T-helper 17 cell (primary cell): ENCODE measurements around the gene CD44. TPM values are rescaled to one million over a fixed set of nuclear protein-coding genes. Genes with fewer than 3 reads are reported as not detected.
"Not testable (repeated sequence)": the region's sequence is repeated elsewhere in the genome, so short reads cannot be mapped to it uniquely, and the experiment has no call there.

Experiments
- ATAC-seq: fragments of 150-1000 bp; cut with Tn5 transposase; 2 replicates; pipeline ENCODE4 v1.10.0; 2021; ENCODE audit warnings: mild to moderate bottlenecking, moderate library complexity
- DNase-seq, 3 donors: peaks; one replicate each; pipeline versions ENCODE4 v3.0.0 to v3.0.0-alpha.2; 2020 to 2021
- H3K9me3 ChIP-seq: one replicate; pipeline ENCODE4 v1.7.0; 2013; ENCODE audit warnings: low read length, mild to moderate bottlenecking; ENCODE audit not compliant: control insufficient read depth, poor library complexity, severe bottlenecking
- H3K27ac Mint-ChIP-seq: one replicate; pipeline ENCODE4 v1.8.0; 2022; ENCODE audit warnings: mild to moderate bottlenecking, moderate library complexity, mixed read lengths
- H3K27me3 Mint-ChIP-seq: one replicate; pipeline ENCODE4 v1.8.0; 2022; ENCODE audit warnings: mixed read lengths
- H3K36me3 Mint-ChIP-seq: one replicate; pipeline ENCODE4 v1.8.0; 2022; ENCODE audit warnings: low read depth, mixed read lengths
- H3K4me1 Mint-ChIP-seq: one replicate; pipeline ENCODE4 v1.8.0; 2022; ENCODE audit warnings: mild to moderate bottlenecking, mixed read lengths
- H3K4me3 Mint-ChIP-seq: one replicate; pipeline ENCODE4 v1.8.0; 2022; ENCODE audit warnings: mild to moderate bottlenecking, moderate library complexity, mixed read lengths
- total RNA-seq, 4 donors: library from RNA in 2 of 4; stranded (reverse) in 2 of 4; gene quantifications; one replicate each; pipeline ENCODE4 v1.2.3 and lab custom pipeline; 2022 to 2026

Gene CD44
- total RNA-seq, 2 donors from 2014 or later, result 1,118 to 1,497 TPM

- H3K4me3 Mint-ChIP-seq, result no peak overlapping the region
- no peaks in the 10 kb centered on the region for H3K27me3 Mint-ChIP-seq
- H3K27ac Mint-ChIP-seq, result peak overlapping the region; percentile 71
- H3K4me1 Mint-ChIP-seq, result peaks cover 26% of the 10 kb centered on the region
- no peaks in the 10 kb centered on the region for H3K9me3 ChIP-seq
- ATAC-seq, result no peak
- no peaks in the 10 kb centered on the region for H3K36me3 Mint-ChIP-seq
- DNase-seq, result no peak
These were observed 33.5 kb upstream of the CD44 start for GRCh38 chr11:35105319-35106079.

DNA sequence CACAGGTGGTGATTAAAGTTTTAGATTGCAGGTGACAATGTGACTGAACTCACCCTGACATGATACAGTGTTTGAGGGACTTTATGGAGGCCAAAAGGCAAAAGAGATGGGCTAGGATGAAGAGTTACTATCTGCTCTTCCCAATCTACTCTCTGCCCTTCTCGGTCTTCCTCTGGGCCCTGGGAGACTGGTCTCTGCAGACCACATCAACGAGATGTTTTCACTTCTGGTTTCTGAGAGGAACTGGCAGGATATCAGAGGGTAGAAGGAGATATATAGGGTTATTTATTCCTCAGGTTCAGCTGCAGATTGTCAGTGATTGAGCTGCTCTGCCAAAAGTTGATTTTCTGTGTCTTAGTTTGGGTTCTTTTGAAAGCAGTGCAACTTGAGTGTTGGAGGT is 32.4 kb upstream of the CD44 start:
- ATAC-seq (peak; percentile 73), DNase-seq (no peak)

GRCh38 chr11:35107861-35108260 is 31.1 kb upstream of the CD44 start:
- H3K27ac Mint-ChIP-seq, result peak overlapping the region; percentile 71
- DNase-seq (no peak), ATAC-seq (no peak)
- no peak overlapping the region for H3K4me3 Mint-ChIP-seq
- H3K4me1 Mint-ChIP-seq, result peaks cover 44% of the 10 kb centered on the region
- no peaks in the 10 kb centered on the region for H3K9me3 ChIP-seq
- no peaks in the 10 kb centered on the region for H3K36me3 Mint-ChIP-seq
- H3K27me3 Mint-ChIP-seq, result no peaks in the 10 kb centered on the region

More for the DNA sequence above, 32.4 kb upstream of the CD44 start:
- peak overlapping the region; percentile 41 for H3K4me3 Mint-ChIP-seq
- no peaks in the 10 kb centered on the region for H3K27me3 Mint-ChIP-seq
- no peaks in the 10 kb centered on the region for H3K36me3 Mint-ChIP-seq
- H3K4me1 Mint-ChIP-seq, result peaks cover 37% of the 10 kb centered on the region
- no peaks in the 10 kb centered on the region for H3K9me3 ChIP-seq
- peak overlapping the region; percentile 71 for H3K27ac Mint-ChIP-seq

DNA sequence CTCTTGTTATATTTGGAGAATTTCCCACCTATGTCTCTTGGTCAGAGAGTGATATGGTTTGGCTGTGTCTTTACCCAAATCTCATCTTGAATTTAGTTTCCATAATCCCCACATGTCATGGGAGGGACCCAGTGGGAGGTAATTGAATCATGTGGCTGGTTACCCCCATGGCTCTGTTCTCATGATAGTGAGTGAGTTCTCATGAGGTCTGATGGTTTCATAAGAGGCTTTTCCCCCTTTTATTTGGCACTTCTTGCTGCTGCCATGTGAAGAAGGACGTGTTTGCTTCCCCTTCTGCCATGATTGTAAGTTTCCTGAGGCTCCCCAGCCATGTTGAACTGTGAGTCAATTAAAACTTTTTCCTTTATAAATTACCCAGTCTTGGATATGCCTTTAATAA is 30.6 kb upstream of the CD44 start:
- H3K4me3 Mint-ChIP-seq, H3K9me3 ChIP-seq, DNase-seq, H3K27me3 Mint-ChIP-seq, ATAC-seq, H3K36me3 Mint-ChIP-seq: not testable (repeated sequence)
- peaks cover 44% of the 10 kb centered on the region for H3K4me1 Mint-ChIP-seq
- peak overlapping the region; percentile 71 for H3K27ac Mint-ChIP-seq

DNA sequence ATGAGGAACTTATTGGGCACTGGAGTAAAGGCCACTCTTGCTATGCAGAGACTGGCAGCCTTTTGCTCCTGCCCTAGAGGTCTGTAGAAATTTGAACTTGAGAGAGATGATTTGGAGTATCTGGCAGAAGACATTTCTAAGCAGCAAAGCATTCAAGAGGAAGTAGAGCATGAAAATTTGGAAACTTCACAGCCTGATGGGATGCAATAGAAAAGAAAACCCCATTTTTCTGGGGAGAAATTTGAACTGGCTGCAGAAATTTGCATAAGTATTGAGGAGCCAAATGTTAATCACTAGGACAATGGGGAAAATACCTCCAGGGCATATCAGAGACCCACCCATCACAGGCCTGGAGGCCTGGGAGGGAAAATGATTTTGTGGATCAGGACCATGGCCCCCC is 29.9 kb upstream of the CD44 start:
- H3K36me3 Mint-ChIP-seq, result no peaks in the 10 kb centered on the region
- no peaks in the 10 kb centered on the region for H3K9me3 ChIP-seq
- no peak for ATAC-seq
- no peak for DNase-seq
- no peak overlapping the region for H3K4me3 Mint-ChIP-seq
- no peaks in the 10 kb centered on the region for H3K27me3 Mint-ChIP-seq
- H3K4me1 Mint-ChIP-seq, result peaks cover 44% of the 10 kb centered on the region
- H3K27ac Mint-ChIP-seq, result no peak overlapping the region

DNA sequence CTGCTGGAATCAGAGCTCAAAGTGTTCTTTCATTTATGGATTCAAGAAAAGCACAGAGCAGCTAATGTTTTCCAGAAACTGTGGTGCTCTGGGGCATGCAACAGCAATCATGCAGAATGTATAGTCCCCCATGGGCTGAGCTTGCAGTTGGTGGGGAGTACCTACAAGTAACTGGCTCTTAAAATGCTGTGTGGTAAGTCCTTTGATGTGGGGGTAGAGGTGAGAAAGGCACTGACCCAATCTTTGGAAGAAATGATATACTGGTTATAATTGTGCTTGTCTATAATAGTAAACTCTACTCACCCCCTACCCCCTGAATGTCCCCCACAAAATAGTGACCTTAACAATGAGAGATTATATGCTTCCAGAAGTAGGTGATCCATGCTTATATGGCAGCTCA is 29.1 kb upstream of the CD44 start:
- Mint-ChIP-seq H3K36me3 (no peaks in the 10 kb centered on the region), H3K4me3 (no peak overlapping the region), H3K27me3 (no peaks in the 10 kb centered on the region), H3K27ac (no peak overlapping the region), H3K4me1 (peaks cover 44% of the 10 kb centered on the region)
- DNase-seq, result no peak
- no peaks in the 10 kb centered on the region for H3K9me3 ChIP-seq
- no peak for ATAC-seq

- DNase-seq (no peak), ATAC-seq (no peak)
- peak overlapping the region; percentile 76 for H3K4me3 Mint-ChIP-seq
- H3K4me1 Mint-ChIP-seq, result peaks cover 32% of the 10 kb centered on the region
- peak overlapping the region; percentile 86 for H3K27ac Mint-ChIP-seq
- H3K36me3 Mint-ChIP-seq, result no peaks in the 10 kb centered on the region
- no peaks in the 10 kb centered on the region for H3K9me3 ChIP-seq
- no peaks in the 10 kb centered on the region for H3K27me3 Mint-ChIP-seq
These were observed 27.6 kb upstream of the CD44 start for GRCh38 chr11:35111161-35112055.

GRCh38 chr11:35112056-35112845 is 26.7 kb upstream of the CD44 start:
- ATAC-seq, result no peak
- Mint-ChIP-seq H3K36me3 (no peaks in the 10 kb centered on the region), H3K4me3 (peak overlapping the region; percentile 76), H3K4me1 (peaks cover 23% of the 10 kb centered on the region), H3K27me3 (no peaks in the 10 kb centered on the region), H3K27ac (peak overlapping the region; percentile 86)
- no peaks in the 10 kb centered on the region for H3K9me3 ChIP-seq
- no peak for DNase-seq

DNA sequence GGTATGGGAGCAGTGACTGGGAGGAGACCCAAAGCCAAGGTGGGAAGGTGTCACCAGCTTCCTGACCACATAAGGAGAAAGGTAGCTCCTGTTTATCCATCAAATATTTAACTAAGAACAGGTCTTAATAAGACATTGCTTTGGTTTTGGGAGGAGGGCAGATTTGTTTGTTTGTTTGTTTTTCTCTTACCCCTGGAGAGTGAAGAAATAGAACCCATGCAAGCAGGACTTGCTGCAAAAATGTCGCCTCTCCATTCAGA is 26.2 kb upstream of the CD44 start:
- Mint-ChIP-seq H3K27me3 (no peaks in the 10 kb centered on the region), H3K4me1 (peaks cover 20% of the 10 kb centered on the region), H3K4me3 (no peak overlapping the region), H3K36me3 (no peaks in the 10 kb centered on the region), H3K27ac (no peak overlapping the region)
- ATAC-seq (no peak), DNase-seq (no peak)
- no peaks in the 10 kb centered on the region for H3K9me3 ChIP-seq

DNA sequence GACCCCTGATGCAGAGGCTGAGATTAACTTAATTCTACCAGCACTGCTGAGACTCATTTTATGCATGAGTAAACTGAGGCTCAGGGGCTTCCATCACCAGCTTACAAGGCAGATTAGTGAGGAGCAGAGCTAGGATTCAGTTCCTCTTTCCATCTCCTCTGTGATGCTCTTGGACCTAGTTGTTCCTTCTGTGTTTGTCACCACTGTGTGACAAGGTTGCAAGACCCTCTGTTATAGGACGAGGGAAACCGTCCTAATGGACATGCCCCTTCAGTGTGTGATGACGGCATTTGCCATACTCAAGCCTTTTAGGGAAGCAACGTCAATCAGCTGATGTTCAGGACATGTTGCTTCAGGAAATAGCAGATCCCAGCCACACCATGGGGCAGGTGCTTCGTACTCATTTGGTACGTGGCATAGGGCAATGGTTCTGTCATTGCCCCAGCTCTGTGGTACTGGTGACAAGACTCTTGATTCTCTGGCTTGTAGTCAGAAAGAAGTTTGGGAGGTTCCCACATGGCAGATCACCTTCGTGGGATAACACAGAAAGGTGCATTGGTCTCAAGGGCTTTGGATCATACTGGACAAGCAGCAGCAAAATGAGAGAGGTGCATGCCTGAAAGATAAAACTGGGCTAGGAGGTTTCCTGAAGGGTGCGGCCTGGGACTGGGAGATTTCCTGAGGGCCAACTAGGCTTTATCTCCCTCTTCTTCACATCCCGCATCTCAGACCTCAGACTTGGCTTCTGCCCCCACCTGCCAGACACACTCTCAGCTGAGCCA is 23.9 kb upstream of the CD44 start:
- H3K27me3 Mint-ChIP-seq, result no peaks in the 10 kb centered on the region
- ATAC-seq, result peak; percentile 30
- no peaks in the 10 kb centered on the region for H3K9me3 ChIP-seq
- no peak overlapping the region for H3K4me3 Mint-ChIP-seq
- no peak overlapping the region for H3K27ac Mint-ChIP-seq
- H3K36me3 Mint-ChIP-seq, result peaks cover 5% of the 10 kb centered on the region
- peaks cover 26% of the 10 kb centered on the region for H3K4me1 Mint-ChIP-seq
- DNase-seq, result no peak

DNA sequence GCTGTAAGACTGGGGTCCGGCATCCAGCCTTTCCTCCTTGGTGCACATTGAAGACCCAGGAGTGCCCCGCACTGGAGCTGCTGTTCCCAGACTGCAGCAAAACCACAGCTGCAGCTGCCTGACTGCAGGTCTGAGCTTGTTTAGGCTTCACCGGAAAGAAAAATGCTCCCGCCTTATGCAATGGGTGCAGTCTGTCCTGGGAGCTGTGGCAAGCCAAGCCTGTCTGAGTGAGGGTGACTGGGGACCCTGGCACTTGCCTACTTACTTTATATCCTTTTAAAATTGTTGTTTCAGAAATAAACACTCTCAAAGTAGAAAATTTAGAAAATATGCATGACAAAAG is 23.3 kb upstream of the CD44 start:
- H3K4me3 Mint-ChIP-seq, result no peak overlapping the region
- no peaks in the 10 kb centered on the region for H3K27me3 Mint-ChIP-seq
- DNase-seq (no peak), ATAC-seq (no peak)
- no peak overlapping the region for H3K27ac Mint-ChIP-seq
- H3K36me3 Mint-ChIP-seq, result peaks cover 5% of the 10 kb centered on the region
- peaks cover 24% of the 10 kb centered on the region for H3K4me1 Mint-ChIP-seq
- H3K9me3 ChIP-seq, result no peaks in the 10 kb centered on the region

GRCh38 chr11:35116245-35116644 is 22.7 kb upstream of the CD44 start:
- Mint-ChIP-seq H3K36me3 (peaks cover 5% of the 10 kb centered on the region), H3K27ac (no peak overlapping the region), H3K4me1 (peaks cover 24% of the 10 kb centered on the region), H3K27me3 (no peaks in the 10 kb centered on the region), H3K4me3 (no peak overlapping the region)
- no peak for ATAC-seq
- no peak for DNase-seq
- H3K9me3 ChIP-seq, result no peaks in the 10 kb centered on the region
